Lung (tissue), 13 donors: ENCODE data around the gene CDV3. TPM values are rescaled to one million over a fixed set of nuclear protein-coding genes. Genes with fewer than 3 reads are reported as not detected.

Experiments used
- ATAC-seq: fragments of 200-7000 bp; cut with Tn5 transposase; one replicate; pipeline ENCODE4 v1.9.1; 2020; ENCODE audit warnings: moderate number of reproducible peaks; ENCODE audit not compliant: insufficient read depth, low FRiP score
- DNase-seq, 3 donors: peaks; one replicate each; pipeline ENCODE4 v3.0.0-alpha.2; 2013 to 2017
- H3K27ac ChIP-seq, 2 donors: one replicate each; pipeline ENCODE4 v1.5.1; 2013; ENCODE audit warnings: mild to moderate bottlenecking in 2 of 2, moderate library complexity in 2 of 2, control low read depth in 1 of 2, inconsistent platforms in 1 of 2, low read depth in 1 of 2, low read length in 1 of 2
- H3K27me3 ChIP-seq, 3 donors: one replicate each; pipeline ENCODE4 v1.5.1; 2013; ENCODE audit warnings: low read length in 2 of 3; ENCODE audit not compliant: control insufficient read depth in 3 of 3, insufficient read depth in 3 of 3
- H3K36me3 ChIP-seq, 4 donors: one replicate each; pipeline ENCODE4 v1.5.1; 2013; ENCODE audit warnings: low read length in 4 of 4, mild to moderate bottlenecking in 1 of 4, moderate library complexity in 1 of 4; ENCODE audit not compliant: control insufficient read depth in 4 of 4, insufficient read depth in 4 of 4
- H3K4me1 ChIP-seq, 5 donors: one replicate each; pipeline ENCODE4 v1.5.1; 2013; ENCODE audit warnings: low read length in 5 of 5, mild to moderate bottlenecking in 2 of 5, moderate library complexity in 1 of 5; ENCODE audit not compliant: control insufficient read depth in 5 of 5, insufficient read depth in 5 of 5
- H3K4me3 ChIP-seq: one replicate; pipeline ENCODE4 v1.5.1; 2013; ENCODE audit warnings: mild to moderate bottlenecking, control low read depth, moderate library complexity
- H3K9ac ChIP-seq, 2 donors: one replicate each; pipeline ENCODE4 v1.5.1; 2013; ENCODE audit warnings: low read length in 2 of 2, control low read depth in 1 of 2; ENCODE audit not compliant: insufficient read depth in 1 of 2
- H3K9me3 ChIP-seq, 4 donors: one replicate each; pipeline ENCODE4 v1.5.1; 2013; ENCODE audit warnings: low read length in 3 of 4, mild to moderate bottlenecking in 1 of 4, moderate library complexity in 1 of 4; ENCODE audit not compliant: control insufficient read depth in 4 of 4, insufficient read depth in 3 of 4
- CTCF ChIP-seq: IDR thresholded peaks from 2 replicates; pipeline ENCODE4 v1.5.1; 2012; ENCODE audit warnings: mild to moderate bottlenecking; ENCODE audit errors: control extremely low read depth, extremely low read depth
- WGBS, 2 donors: extraction: QIAGEN DNeasy Blood & Tissue Kit; methylation state at CpG; one replicate each; pipeline ENCODE4 v1.1.7; 2013; 5-methylcytosine and 5-hydroxymethylcytosine counted together
- polyA plus RNA-seq, 2 donors: library from polyadenylated mRNA; stranded (reverse); fragments of 200-250 nt; gene quantifications; one replicate each; pipeline ENCODE4 v1.2.1, GENCODE V29; 2013
- small RNA-seq: library from RNA; depleted of rRNA; stranded (forward); fragments of <200 nt; gene quantifications from one replicate; pipeline ENCODE3, GENCODE V24; 2014; ENCODE audit warnings: low replicate concordance
- total RNA-seq, 2 donors: library from RNA; depleted of rRNA in 1 of 2; stranded (reverse); fragments of >200 nt in 1 of 2; gene quantifications; one replicate each; pipeline ENCODE4 v1.2.1, GENCODE V29; 2014 to 2021
- donor health status: control.
- donor health status: control.
- donor health status: Bipolar disorder and iron deficiency.
- donor health status: healthy.
- donor health status: DM: yes; HTN: yes; CAD: no.

Gene CDV3
- total and polyA plus RNA-seq, 4 donors = 50.5 to 138 (median 104) TPM

GRCh38 chr3:133633439-133633838, 60.0 kb downstream of the CDV3 start:
- DNase-seq = no peak
- Histone ChIP-seq H3K9ac (no peak overlapping the region), H3K9me3 (no peaks in the 10 kb centered on the region), H3K4me1 (no peaks in the 10 kb centered on the region), H3K4me3 (no peak overlapping the region), H3K27ac (no peak overlapping the region), H3K27me3 (no peaks in the 10 kb centered on the region), H3K36me3 (peaks cover 8 to 31% (median 20%) of the 10 kb centered on the region in 4 donors)
- ATAC-seq = no peak
- TF ChIP-seq CTCF = no peak
- WGBS, 2 donors = 96 to 97% methylated on average over 4 of the region's 4 CpGs

Small RNAs within 50 kb of the gene (small RNA-seq; reads per million reads assigned to genes)
- not detected for gene AC022296.2
- not detected for gene RF00438

Other genes with a start within 250 kb of the CDV3 start
- not detected for gene BFSP2, start 173.6 kb upstream of the CDV3 start, total RNA-seq
- gene BFSP2, start 173.6 kb upstream of the CDV3 start, polyA plus RNA-seq = under 1 TPM; 0.14 to 0.35 TPM
- 10 to 100 TPM; 16.6 to 45.4 TPM for gene TOPBP1, start 88.3 kb downstream of the CDV3 start, total RNA-seq
- 10 to 100 TPM in 1 of 2 donors, 1 to 10 TPM in 1; 6.9 to 10.9 TPM for gene TOPBP1, start 88.3 kb downstream of the CDV3 start, polyA plus RNA-seq
- gene TF, start 172.7 kb downstream of the CDV3 start, total RNA-seq = 10 to 100 TPM; 30.2 to 36.1 TPM
- gene TF, start 172.7 kb downstream of the CDV3 start, polyA plus RNA-seq = 1 to 10 TPM in 1 of 2 donors, under 1 TPM in 1; 0.59 to 1.2 TPM
- 10 to 100 TPM; 20.3 to 82.4 TPM for gene SRPRB, start 232.1 kb downstream of the CDV3 start, total RNA-seq
- 10 to 100 TPM; 35.9 to 42.7 TPM for gene SRPRB, start 232.1 kb downstream of the CDV3 start, polyA plus RNA-seq